GM19099 (cell line): Measurements from ENCODE around the gene POLR2J.

ENCODE experiments used
- POLR2A ChIP-seq: IDR thresholded peaks from 3 replicates; pipeline ENCODE4 v1.6.1; 2011; ENCODE audit warnings: low read depth; ENCODE audit not compliant: insufficient read length; ENCODE audit errors: extremely low read depth

Gene POLR2J

GRCh38 chr7:102439963-102440795 is 38.5 kb downstream of the POLR2J start:
- no peak for TF ChIP-seq POLR2A

- no peak for TF ChIP-seq POLR2A
Measured at GRCh38 chr7:102436118-102436517, 42.6 kb downstream of the POLR2J start.

- no peak for TF ChIP-seq POLR2A
Measured at GRCh38 chr7:102434039-102434486, 44.7 kb downstream of the POLR2J start.

GRCh38 chr7:102433219-102434038 is 45.3 kb downstream of the POLR2J start, which contains the start of gene ORAI2:
Gene ORAI2 (plus strand): TSS chr7:102433575. CDS start chr7:102438957, 5,382 bp downstream.
- TF ChIP-seq POLR2A: peak; percentile 75

- no peak for TF ChIP-seq POLR2A
Measured at GRCh38 chr7:102432442-102433218, 46.1 kb downstream of the POLR2J start.

GRCh38 chr7:102431617-102432298 is 47.0 kb downstream of the POLR2J start:
- peak; percentile 58 for TF ChIP-seq POLR2A

GRCh38 chr7:102429141-102429899 is 49.4 kb downstream of the POLR2J start:
- TF ChIP-seq POLR2A: no peak

- TF ChIP-seq POLR2A: no peak
Measured at GRCh38 chr7:102427019-102427405, 51.7 kb downstream of the POLR2J start.

- no peak for TF ChIP-seq POLR2A
Measured at GRCh38 chr7:102426268-102427018, 52.3 kb downstream of the POLR2J start.

GRCh38 chr7:102425639-102426267 is 53.0 kb downstream of the POLR2J start:
- peak; percentile 92 for TF ChIP-seq POLR2A

GRCh38 chr7:102424787-102425218 is 53.9 kb downstream of the POLR2J start:
- peak; percentile 57 for TF ChIP-seq POLR2A

- TF ChIP-seq POLR2A: no peak
Measured at GRCh38 chr7:102424129-102424551, 54.6 kb downstream of the POLR2J start.
